Stimulated activated naive B cell treated with anti-CD40 and anti-IgM and Interleukin-4, amounts not matched to agents 10 μg/mL and 1 μg/mL and 100 μg/mL, for 72 hours (primary cell): Measurements from ENCODE around the gene PCK2.
A peak's percentile ranks its signal among the peaks of the same experiment; 100 is the strongest.
"Not testable (repeated sequence)": the region's sequence is repeated elsewhere in the genome, so short reads cannot be mapped to it uniquely, and the experiment has no call there.

ENCODE experiments used
- ATAC-seq, 2 donors: fragments of 150-1000 bp; cut with Tn5 transposase; replicated peaks; 2 replicates each; pipeline ENCODE4 v1.10.0; 2021; ENCODE audit warnings: moderate library complexity in 1 of 2
- DNase-seq: peaks from one replicate; pipeline ENCODE4 v3.0.0; 2021
- H3K27ac Mint-ChIP-seq: one replicate; pipeline ENCODE4 v1.8.0; 2022; ENCODE audit warnings: mild to moderate bottlenecking, mixed read lengths
- H3K27me3 Mint-ChIP-seq, 2 donors: one replicate each; pipeline ENCODE4 v1.8.0; 2022; ENCODE audit warnings: mixed read lengths in 2 of 2
- H3K36me3 Mint-ChIP-seq, 2 donors: one replicate each; pipeline ENCODE4 v1.8.0; 2022; ENCODE audit warnings: mixed read lengths in 2 of 2, mild to moderate bottlenecking in 1 of 2
- H3K4me1 Mint-ChIP-seq, 2 donors: one replicate each; pipeline ENCODE4 v1.8.0; 2022; ENCODE audit warnings: mixed read lengths in 2 of 2, mild to moderate bottlenecking in 1 of 2
- H3K4me3 Mint-ChIP-seq, 2 donors: one replicate each; pipeline ENCODE4 v1.8.0; 2022; ENCODE audit warnings: mild to moderate bottlenecking in 2 of 2, mixed read lengths in 2 of 2, moderate library complexity in 1 of 2
- H3K9me3 Mint-ChIP-seq, 2 donors: one replicate each; pipeline ENCODE4 v1.8.0; 2022; ENCODE audit warnings: mixed read lengths in 2 of 2, mild to moderate bottlenecking in 1 of 2

PCK2 gene

DNA sequence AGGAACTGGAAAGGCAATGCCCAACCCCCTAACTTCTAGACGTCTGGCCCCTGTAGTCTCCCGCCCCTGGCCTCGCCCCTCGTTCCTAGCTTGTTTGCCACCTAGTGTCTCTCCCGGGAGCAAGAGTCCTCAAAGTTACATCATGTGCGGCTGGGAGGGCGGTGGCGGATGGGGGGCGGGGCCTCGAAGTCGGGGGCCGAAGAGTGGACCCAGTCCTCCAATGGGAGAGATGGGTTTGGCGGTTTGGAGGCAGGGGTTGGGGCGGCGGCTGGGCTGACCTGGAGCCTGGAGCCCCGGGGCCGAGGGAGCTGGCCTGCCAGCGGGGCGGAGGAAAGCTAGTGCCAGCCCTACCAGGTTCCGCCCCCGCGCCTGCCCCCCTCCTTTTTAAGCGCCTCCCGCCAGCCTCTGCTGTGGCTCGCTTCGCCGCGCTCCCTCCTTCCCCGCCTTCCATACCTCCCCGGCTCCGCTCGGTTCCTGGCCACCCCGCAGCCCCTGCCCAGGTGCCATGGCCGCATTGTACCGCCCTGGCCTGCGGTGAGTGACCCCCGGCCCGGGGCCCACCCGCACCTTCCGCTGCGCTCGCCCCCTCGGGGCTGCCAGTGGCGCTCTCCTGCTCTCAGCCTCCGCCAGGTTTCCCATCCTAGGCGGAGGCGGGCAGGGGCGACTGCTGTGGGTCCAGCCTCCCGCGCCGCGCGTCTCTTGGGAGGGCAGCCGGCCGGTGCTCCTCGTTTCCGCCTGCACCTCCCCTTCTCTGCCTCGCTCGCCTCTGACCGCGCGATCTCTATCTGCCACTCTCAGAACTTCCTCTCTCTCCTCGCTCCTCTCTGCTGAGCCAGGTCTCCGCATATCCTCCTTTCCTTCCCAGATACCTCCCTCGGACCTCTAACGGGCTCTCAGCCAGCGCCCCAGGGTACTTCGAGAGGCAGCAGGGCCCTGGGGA lies at the start of gene PCK2:
TSS of gene PCK2 (plus strand) at position 411 of the 940 bp plus-strand sequence. CDS start at position 506, 95 bp downstream.
- Mint-ChIP-seq H3K27me3 (no peaks in the 10 kb centered on the region), H3K27ac (peak within 1 kb of the TSS; percentile 99), H3K4me1 (peaks cover 27 to 41% of the 10 kb centered on the region in 2 donors), H3K4me3 (peak within 1 kb of the TSS; percentile 95 to 99), H3K9me3 (no peaks in the 10 kb centered on the region), H3K36me3 (peaks cover 14 to 27% of the 10 kb centered on the region in 2 donors)
- peak; percentile 54 to 65 for ATAC-seq
- DNase-seq, result peak; percentile 73

GRCh38 chr14:24049002-24049401 lies 45.1 kb upstream of the PCK2 start:
- DNase-seq, H3K36me3 Mint-ChIP-seq, H3K27ac Mint-ChIP-seq, H3K9me3 Mint-ChIP-seq, H3K4me3 Mint-ChIP-seq: not testable (repeated sequence)
- H3K4me1 Mint-ChIP-seq, result peaks cover 32 to 44% of the 10 kb centered on the region in 2 donors
- H3K27me3 Mint-ChIP-seq, result peaks cover 12 to 19% of the 10 kb centered on the region in 2 donors
- peak; percentile 44 for ATAC-seq

GRCh38 chr14:24050753-24051152 lies 43.4 kb upstream of the PCK2 start:
- peaks cover 32 to 44% of the 10 kb centered on the region in 2 donors for H3K4me1 Mint-ChIP-seq
- DNase-seq, ATAC-seq, H3K36me3 Mint-ChIP-seq, H3K9me3 Mint-ChIP-seq, H3K27ac Mint-ChIP-seq: not testable (repeated sequence)
- peak overlapping the region; percentile 79 to 88 for H3K4me3 Mint-ChIP-seq
- H3K27me3 Mint-ChIP-seq, result peaks cover 21 to 28% of the 10 kb centered on the region in 2 donors

- DNase-seq, result no peak
- H3K4me3 Mint-ChIP-seq, result peak overlapping the region; percentile 79 to 88
- peak in 1 of 2 donors; percentile 18 for ATAC-seq
- no peaks in the 10 kb centered on the region for H3K36me3 Mint-ChIP-seq
- H3K27ac Mint-ChIP-seq, result peak overlapping the region; percentile 65
- peaks cover 22 to 28% of the 10 kb centered on the region in 2 donors for H3K27me3 Mint-ChIP-seq
- no peaks in the 10 kb centered on the region for H3K9me3 Mint-ChIP-seq
- H3K4me1 Mint-ChIP-seq, result peaks cover 32 to 44% of the 10 kb centered on the region in 2 donors
Measured at GRCh38 chr14:24051176-24051788, 42.8 kb upstream of the PCK2 start.

GRCh38 chr14:24051789-24052655 lies 42.1 kb upstream of the PCK2 start, which contains the start of gene CARMIL3:
Gene CARMIL3, plus strand, starts transcription at chr14:24052009. Its CDS starts 145 bp downstream, at chr14:24052154.
- Mint-ChIP-seq H3K27me3 (peaks cover 25 to 34% of the 10 kb centered on the region in 2 donors), H3K9me3 (no peaks in the 10 kb centered on the region), H3K27ac (peak within 1 kb of the TSS; percentile 65), H3K36me3 (no peaks in the 10 kb centered on the region), H3K4me3 (peak within 1 kb of the TSS; percentile 81 to 88), H3K4me1 (peaks cover 32 to 44% of the 10 kb centered on the region in 2 donors)
- ATAC-seq (peak; percentile 84 to 86), DNase-seq (peak; percentile 57)

- Mint-ChIP-seq H3K36me3 (no peaks in the 10 kb centered on the region), H3K27me3 (peaks cover 25 to 34% of the 10 kb centered on the region in 2 donors), H3K27ac (peak overlapping the region; percentile 42), H3K4me3 (peak overlapping the region; percentile 81 to 88), H3K9me3 (no peaks in the 10 kb centered on the region), H3K4me1 (peaks cover 32 to 44% of the 10 kb centered on the region in 2 donors)
- DNase-seq (no peak), ATAC-seq (no peak)
Measured at GRCh38 chr14:24052656-24053547, 41.2 kb upstream of the PCK2 start.

DNA sequence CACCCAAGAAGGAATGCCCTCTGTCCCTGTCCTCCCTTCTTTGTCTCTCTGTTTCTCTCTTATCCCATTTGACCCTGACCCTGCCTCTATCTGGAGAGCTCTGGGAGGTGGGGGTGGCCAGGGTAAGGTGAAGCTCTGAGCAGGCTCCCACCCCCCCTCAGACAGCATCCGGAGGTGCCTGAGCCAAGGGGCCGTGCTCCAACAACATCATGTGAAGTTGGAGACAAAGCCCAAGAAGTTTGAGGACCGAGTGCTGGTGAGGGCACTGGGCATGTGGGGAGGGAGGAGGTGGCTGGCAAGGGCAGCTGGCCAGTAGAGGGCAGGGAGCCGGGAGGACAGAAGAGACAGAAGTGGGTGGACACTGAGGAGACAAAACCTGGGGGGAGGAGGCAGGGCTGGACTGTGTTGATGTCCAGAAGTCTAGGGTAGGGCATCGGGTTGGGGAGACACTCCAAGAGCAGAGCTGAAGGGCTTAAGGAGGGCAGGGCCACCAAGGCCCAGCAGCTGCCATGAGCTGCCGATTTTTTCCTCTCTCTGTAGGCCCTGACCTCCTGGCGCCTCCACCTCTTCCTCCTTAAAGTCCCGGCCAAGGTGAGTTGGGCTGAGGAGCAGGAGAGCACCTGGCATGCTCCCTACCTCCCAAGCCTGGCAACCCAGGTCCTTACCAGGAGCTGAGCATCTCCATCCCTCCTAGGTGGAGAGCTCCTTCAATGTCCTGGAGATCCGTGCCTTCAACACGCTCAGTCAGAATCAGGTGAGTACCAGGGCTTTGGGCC lies 40.4 kb upstream of the PCK2 start:
- Mint-ChIP-seq H3K27ac (no peak overlapping the region), H3K36me3 (no peaks in the 10 kb centered on the region), H3K9me3 (no peaks in the 10 kb centered on the region), H3K4me3 (peak overlapping the region; percentile 81 to 88), H3K27me3 (peaks cover 25 to 34% of the 10 kb centered on the region in 2 donors), H3K4me1 (peaks cover 28 to 36% of the 10 kb centered on the region in 2 donors)
- DNase-seq, result no peak
- ATAC-seq, result no peak

DNA sequence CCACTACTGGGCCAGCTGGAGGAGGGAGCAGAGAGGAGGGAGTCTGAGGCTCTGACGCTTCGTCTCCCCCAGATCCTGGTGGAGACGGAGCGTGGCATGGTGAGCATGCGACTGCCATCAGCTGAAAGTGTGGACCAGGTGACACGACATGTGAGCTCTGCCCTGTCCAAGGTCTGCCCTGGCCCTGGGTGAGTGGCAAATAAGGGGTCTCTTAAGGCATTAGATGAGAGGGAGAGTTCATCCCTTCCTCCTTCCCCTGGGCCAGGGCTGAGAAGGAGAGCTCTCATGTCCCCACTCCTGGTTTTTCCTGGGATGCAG lies 39.8 kb upstream of the PCK2 start:
- H3K36me3 Mint-ChIP-seq, result no peaks in the 10 kb centered on the region
- H3K27me3 Mint-ChIP-seq, result peaks cover 25 to 34% of the 10 kb centered on the region in 2 donors
- peaks cover 23 to 30% of the 10 kb centered on the region in 2 donors for H3K4me1 Mint-ChIP-seq
- DNase-seq (no peak), ATAC-seq (no peak)
- no peak overlapping the region for H3K4me3 Mint-ChIP-seq
- no peak overlapping the region for H3K27ac Mint-ChIP-seq
- no peaks in the 10 kb centered on the region for H3K9me3 Mint-ChIP-seq

DNA sequence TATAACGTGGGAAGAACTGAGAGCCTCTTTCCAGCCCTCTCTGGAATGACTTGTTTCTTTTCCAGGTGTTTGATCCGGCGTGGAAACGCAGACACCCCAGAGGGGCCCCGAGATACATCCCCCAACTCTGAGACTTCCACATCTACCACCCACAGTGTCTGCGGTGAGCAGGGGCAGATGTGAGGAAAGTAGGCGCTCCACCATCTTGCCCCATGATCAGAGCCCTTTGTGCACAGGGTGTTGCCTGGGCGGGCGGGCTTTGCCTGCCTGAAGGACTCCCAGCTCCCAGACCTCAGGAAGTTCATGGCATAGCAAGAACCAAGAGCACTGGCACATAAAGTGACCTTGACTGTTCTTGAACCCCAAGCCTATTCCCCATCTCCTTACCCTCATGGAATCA lies 39.5 kb upstream of the PCK2 start:
- Mint-ChIP-seq H3K36me3 (no peaks in the 10 kb centered on the region), H3K9me3 (no peaks in the 10 kb centered on the region), H3K4me3 (no peak overlapping the region), H3K27me3 (peaks cover 25 to 34% of the 10 kb centered on the region in 2 donors), H3K4me1 (peaks cover 21 to 27% of the 10 kb centered on the region in 2 donors), H3K27ac (no peak overlapping the region)
- ATAC-seq (no peak), DNase-seq (no peak)

- no peaks in the 10 kb centered on the region for H3K9me3 Mint-ChIP-seq
- H3K4me1 Mint-ChIP-seq, result peaks cover 15% of the 10 kb centered on the region in 2 donors
- H3K27ac Mint-ChIP-seq, result no peak overlapping the region
- ATAC-seq, result no peak
- no peak overlapping the region for H3K4me3 Mint-ChIP-seq
- no peaks in the 10 kb centered on the region for H3K36me3 Mint-ChIP-seq
- H3K27me3 Mint-ChIP-seq, result peaks cover 25 to 34% of the 10 kb centered on the region in 2 donors
- DNase-seq, result no peak
Measured at GRCh38 chr14:24055971-24056799, 37.9 kb upstream of the PCK2 start.

DNA sequence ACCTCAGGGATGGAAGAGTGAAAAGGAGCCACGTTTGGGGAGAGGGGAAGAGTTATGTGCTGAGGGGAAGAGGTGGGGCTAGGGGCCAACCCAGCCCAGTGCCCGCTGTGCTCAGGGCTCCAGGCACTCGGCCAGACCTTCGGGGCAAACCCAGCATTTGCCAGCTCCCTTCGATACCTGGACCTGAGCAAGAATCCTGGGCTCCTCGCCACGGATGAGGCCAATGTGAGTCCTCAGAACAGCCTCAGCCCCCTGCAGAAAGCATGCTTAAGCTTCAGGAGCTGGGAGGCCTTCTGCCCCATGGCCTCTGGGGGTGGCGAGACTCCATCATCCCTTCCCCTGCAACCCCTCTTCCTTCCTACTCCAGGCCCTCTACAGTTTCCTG lies 37.3 kb upstream of the PCK2 start:
- Mint-ChIP-seq H3K4me1 (peaks cover 11% of the 10 kb centered on the region in 2 donors), H3K4me3 (no peak overlapping the region), H3K36me3 (no peaks in the 10 kb centered on the region), H3K27ac (no peak overlapping the region), H3K9me3 (no peaks in the 10 kb centered on the region), H3K27me3 (peaks cover 25 to 34% of the 10 kb centered on the region in 2 donors)
- no peak for ATAC-seq
- DNase-seq, result no peak

DNA sequence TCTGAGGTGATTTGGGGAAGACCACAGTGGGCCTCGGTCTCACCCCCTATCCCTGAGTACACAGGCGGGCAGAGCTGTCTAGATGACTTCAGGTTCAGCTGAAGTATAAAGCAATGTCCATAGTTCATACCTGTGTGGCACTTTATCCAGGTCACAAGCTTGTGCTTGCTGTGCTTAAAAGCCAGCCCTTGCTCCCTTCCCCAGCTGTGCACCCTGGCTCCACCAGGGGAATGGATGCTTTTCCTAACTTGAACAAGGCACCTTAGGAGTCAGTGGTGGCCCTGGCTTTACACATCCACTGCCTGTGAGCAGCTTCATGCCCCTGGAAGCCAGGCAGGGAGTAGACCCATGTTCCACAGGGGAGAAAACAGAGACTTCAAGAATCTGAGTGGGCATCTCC lies 36.8 kb upstream of the PCK2 start:
- no peaks in the 10 kb centered on the region for H3K9me3 Mint-ChIP-seq
- H3K4me1 Mint-ChIP-seq, result peaks cover 11% of the 10 kb centered on the region in 2 donors
- no peak overlapping the region for H3K4me3 Mint-ChIP-seq
- no peak overlapping the region for H3K27ac Mint-ChIP-seq
- no peak for ATAC-seq
- no peak for DNase-seq
- H3K27me3 Mint-ChIP-seq, result peaks cover 25 to 34% of the 10 kb centered on the region in 2 donors
- no peaks in the 10 kb centered on the region for H3K36me3 Mint-ChIP-seq
